Prostate gland (tissue), 2 donors: Measurements from ENCODE around the gene ZNRF2. TPM values are rescaled to one million over a fixed set of nuclear protein-coding genes. Genes with fewer than 3 reads are reported as not detected.

Experiments used
- DNase-seq: peaks from one replicate; pipeline ENCODE4 v3.0.0-alpha.2; 2019; ENCODE audit warnings: low spot score
- H3K27ac ChIP-seq, 2 donors: fragments of 200-600 bp; sonication (generic); 2 replicates each; pipeline ENCODE4 v1.5.1; 2017 to 2019
- H3K27me3 ChIP-seq: fragments of 200-600 bp; sonication (generic); replicated peaks from 2 replicates; pipeline ENCODE4 v1.5.1; 2019; ENCODE audit not compliant: insufficient read depth
- H3K36me3 ChIP-seq, 2 donors: fragments of 200-600 bp; sonication (generic); 1 replicate in 1 of 2; 2 replicates in 1 of 2; pipeline versions ENCODE4 v1.5.1 to v1.8.1; 2017 to 2019
- H3K4me1 ChIP-seq: fragments of 200-600 bp; sonication (generic); replicated peaks from 2 replicates; pipeline ENCODE4 v1.5.1; 2019
- H3K4me3 ChIP-seq, 2 donors: fragments of 200-600 bp; sonication (generic); 2 replicates each; pipeline ENCODE4 v1.5.1; 2017 to 2019
- H3K9me3 ChIP-seq: fragments of 200-600 bp; sonication (generic); 2 replicates; pipeline ENCODE4 v1.5.1; 2017
- POLR2A ChIP-seq: fragments of 450-650 bp; IDR thresholded peaks from one replicate; pipeline ENCODE4 v1.6.1; 2016; ENCODE audit warnings: antibody characterized with exemption, mild to moderate bottlenecking
- POLR2AphosphoS5 ChIP-seq: sonication (generic); formaldehyde crosslinking; IDR thresholded peaks from one replicate; pipeline ENCODE4 v1.6.1; 2017; ENCODE audit warnings: antibody characterized with exemption
- WGBS: methylation state at CpG from one replicate; pipeline ENCODE4 v1.1.5; 2018; 5-methylcytosine and 5-hydroxymethylcytosine counted together
- intact Hi-C: fragments of 100-400 bp; cut with DNase I; formaldehyde crosslinking; loops from one replicate; pipeline ENCODE4 v1.14.2; 2022
- microRNA counts, 2 donors: library from miRNA; unstranded; fragments of <30 nt; microRNA quantifications; one replicate each; lab custom pipeline; 2016 to 2017
- microRNA-seq: library from miRNA; unstranded; fragments of <30 nt; microRNA quantifications from one replicate; pipeline ENCODE4, GENCODE V29; 2016
- small RNA-seq, 2 donors: library from RNA; depleted of rRNA; stranded (forward); fragments of <200 nt; gene quantifications; one replicate each; pipeline ENCODE3, GENCODE V24; 2016
- total RNA-seq, 2 donors: library from RNA; depleted of rRNA; stranded (reverse); fragments of >200 nt; gene quantifications; one replicate each; pipeline ENCODE4 v1.1.0, GENCODE V29; 2016
- TF ChIP-seq, protein P1 (sequence below), 4 experiments: fragments of 200-600 bp in 2 of 4; fragments of 450-650 bp in 2 of 4; sonication (generic) in 2 of 4; IDR thresholded peaks; 1 replicate in 3 of 4; 2 replicates in 1 of 4; pipeline ENCODE4 v1.5.1; 2016 to 2019; ENCODE audit warnings: antibody characterized with exemption in 4 of 4, mild to moderate bottlenecking in 2 of 4, moderate library complexity in 2 of 4

The ZNRF2 gene
- total RNA-seq, 2 donors from 2014 or later: 23.0 to 35.2 TPM

DNA sequence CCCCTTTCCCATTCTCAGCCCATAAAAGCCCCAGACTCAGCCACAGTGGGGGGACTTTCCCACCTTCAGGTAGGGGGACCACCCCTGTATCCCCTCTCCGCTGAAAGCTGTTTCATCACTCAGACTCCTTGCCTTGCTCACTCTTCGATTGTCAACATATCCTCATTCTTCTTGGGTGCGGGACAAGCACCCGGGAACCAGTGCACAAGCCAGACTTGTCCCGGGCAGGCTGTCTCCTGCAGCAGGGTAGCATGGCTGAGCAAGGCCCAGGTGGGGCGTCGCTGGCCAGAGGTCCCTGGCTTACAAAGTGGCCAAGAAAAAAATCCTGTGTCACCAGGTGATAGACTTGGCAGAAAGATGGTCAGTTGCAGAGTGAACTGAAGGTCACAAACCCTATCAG lies 129.5 kb downstream of the ZNRF2 start:
- TF ChIP-seq POLR2A (no peak), POLR2AphosphoS5 (no peak)
- TF ChIP-seq, protein P1, sequence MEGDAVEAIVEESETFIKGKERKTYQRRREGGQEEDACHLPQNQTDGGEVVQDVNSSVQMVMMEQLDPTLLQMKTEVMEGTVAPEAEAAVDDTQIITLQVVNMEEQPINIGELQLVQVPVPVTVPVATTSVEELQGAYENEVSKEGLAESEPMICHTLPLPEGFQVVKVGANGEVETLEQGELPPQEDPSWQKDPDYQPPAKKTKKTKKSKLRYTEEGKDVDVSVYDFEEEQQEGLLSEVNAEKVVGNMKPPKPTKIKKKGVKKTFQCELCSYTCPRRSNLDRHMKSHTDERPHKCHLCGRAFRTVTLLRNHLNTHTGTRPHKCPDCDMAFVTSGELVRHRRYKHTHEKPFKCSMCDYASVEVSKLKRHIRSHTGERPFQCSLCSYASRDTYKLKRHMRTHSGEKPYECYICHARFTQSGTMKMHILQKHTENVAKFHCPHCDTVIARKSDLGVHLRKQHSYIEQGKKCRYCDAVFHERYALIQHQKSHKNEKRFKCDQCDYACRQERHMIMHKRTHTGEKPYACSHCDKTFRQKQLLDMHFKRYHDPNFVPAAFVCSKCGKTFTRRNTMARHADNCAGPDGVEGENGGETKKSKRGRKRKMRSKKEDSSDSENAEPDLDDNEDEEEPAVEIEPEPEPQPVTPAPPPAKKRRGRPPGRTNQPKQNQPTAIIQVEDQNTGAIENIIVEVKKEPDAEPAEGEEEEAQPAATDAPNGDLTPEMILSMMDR (IDR thresholded peaks at IDR 0.05): no peak
- WGBS: 97% methylated on average over 7 of the region's 7 CpGs
- no peak overlapping the region for H3K4me3 ChIP-seq
- DNase-seq: no peak
- no peaks in the 10 kb centered on the region for H3K27me3 ChIP-seq
- H3K27ac ChIP-seq: no peak overlapping the region
- no peaks in the 10 kb centered on the region for H3K36me3 ChIP-seq
- intact Hi-C loops: loop anchor here (2.0 kb wide), 1 partner anchor 251 kb away; no protein-coding TSS in a partner anchor
- no peaks in the 10 kb centered on the region for H3K4me1 ChIP-seq
- no peaks in the 10 kb centered on the region for H3K9me3 ChIP-seq

MicroRNAs encoded within 50 kb of the gene (microRNA counts, 767-probe panel; counts per million panel counts)
- microRNA hsa-miR-550a-5p (lab: Ali Mortazavi, UCI): 431 to 2,000 counts per million in 2 donors
- 0 to 431 counts per million in 2 donors for microRNA hsa-miR-550b-3p (lab: Ali Mortazavi, UCI)

Small RNA genes within 50 kb of the gene (microRNA-seq; reads per million reads assigned to microRNA genes)
- gene MIR550A1 (not detected), gene MIR550B1 (not detected)

Small RNA genes within 50 kb of the gene (small RNA-seq; reads per million reads assigned to genes)
- gene MIR550A1: 0 reads per million in 2 donors

Other genes starting within 250 kb of the ZNRF2 start
- gene MTURN, start 149.6 kb upstream of the ZNRF2 start, total RNA-seq: 10 to 100 TPM; 22.6 to 26.9 TPM
- 10 to 100 TPM in 1 of 2 donors, 1 to 10 TPM in 1; 3.5 to 12.3 TPM for gene NOD1, start 194.2 kb downstream of the ZNRF2 start, total RNA-seq
- 10 to 100 TPM; 14.7 to 54.0 TPM for gene GGCT, start 220.2 kb downstream of the ZNRF2 start, total RNA-seq